ENCODE measurements around the gene SERPINA5. TPM values are rescaled to one million over a fixed set of nuclear protein-coding genes. Genes with fewer than 3 reads are reported as not detected.

Gene SERPINA5
- total RNA-seq, 3 donors from 2014 or later (not counting 1 experiment from before 2014, with no cell fraction given) = not detected

GRCh38 chr14:94615823-94616570, 34.8 kb downstream of the SERPINA5 start:
- no peaks in the 10 kb centered on the region for H3K4me1 ChIP-seq (ENCODE audit: control insufficient read depth, insufficient read depth, low read length)
- intact Hi-C loops (cut with micrococcal nuclease) = no loop called here
- H3K4me3 ChIP-seq (ENCODE audit: low read length) = no peak overlapping the region
- Mint-ChIP-seq H3K27ac (no peak overlapping the region), H3K36me3 (no peaks in the 10 kb centered on the region), H3K4me3 (no peak overlapping the region), H3K27me3 (ENCODE audit: low read depth in 2 of 2) (no peaks in the 10 kb centered on the region), H3K9me3 (peaks cover 3 to 5% of the 10 kb centered on the region in 2 donors), H3K4me1 (no peaks in the 10 kb centered on the region)
- no peak overlapping the region for H3K27ac ChIP-seq (ENCODE audit: low read length)
- H3K36me3 ChIP-seq (ENCODE audit: control insufficient read depth, insufficient read depth, low read length) = no peaks in the 10 kb centered on the region
- H3K9me3 ChIP-seq (ENCODE audit: control insufficient read depth, insufficient read depth, low read length) = peaks cover 17% of the 10 kb centered on the region
- no peak for ATAC-seq
- DNase-seq = no peak
- no peaks in the 10 kb centered on the region for H3K27me3 ChIP-seq (ENCODE audit: control insufficient read depth, insufficient read depth, low read length)
- WGBS (ENCODE audit: insufficient coverage) = 87% methylated on average over 8 of the region's 8 CpGs
- no peak for TF ChIP-seq CTCF (IDR thresholded peaks at IDR 0.05)

- no peaks in the 10 kb centered on the region for H3K4me1 Mint-ChIP-seq
- Histone ChIP-seq H3K36me3 (ENCODE audit: control insufficient read depth, insufficient read depth, low read length) (no peaks in the 10 kb centered on the region), H3K27me3 (ENCODE audit: control insufficient read depth, insufficient read depth, low read length) (no peaks in the 10 kb centered on the region), H3K4me1 (ENCODE audit: control insufficient read depth, insufficient read depth, low read length) (no peaks in the 10 kb centered on the region), H3K27ac (ENCODE audit: low read length) (no peak overlapping the region), H3K9me3 (ENCODE audit: control insufficient read depth, insufficient read depth, low read length) (peaks cover 17% of the 10 kb centered on the region), H3K4me3 (ENCODE audit: low read length) (no peak overlapping the region)
- peaks cover 3 to 5% of the 10 kb centered on the region in 2 donors for H3K9me3 Mint-ChIP-seq
- ATAC-seq = no peak
- 87% methylated on average over 5 of the region's 5 CpGs for WGBS (ENCODE audit: insufficient coverage)
- no peaks in the 10 kb centered on the region for H3K27me3 Mint-ChIP-seq (ENCODE audit: low read depth in 2 of 2)
- H3K27ac Mint-ChIP-seq = no peak overlapping the region
- intact Hi-C loops (cut with micrococcal nuclease) = no loop called here
- no peak overlapping the region for H3K4me3 Mint-ChIP-seq
- H3K36me3 Mint-ChIP-seq = no peaks in the 10 kb centered on the region
- no peak for TF ChIP-seq CTCF (IDR thresholded peaks at IDR 0.05)
- DNase-seq = no peak
These were observed 36.2 kb downstream of the SERPINA5 start for GRCh38 chr14:94617366-94617941.

- H3K36me3 ChIP-seq (ENCODE audit: control insufficient read depth, insufficient read depth, low read length) = no peaks in the 10 kb centered on the region
- DNase-seq = no peak
- H3K27me3 ChIP-seq (ENCODE audit: control insufficient read depth, insufficient read depth, low read length) = no peaks in the 10 kb centered on the region
- intact Hi-C loops (cut with micrococcal nuclease) = no loop called here
- H3K4me1 ChIP-seq (ENCODE audit: control insufficient read depth, insufficient read depth, low read length) = no peaks in the 10 kb centered on the region
- H3K9me3 Mint-ChIP-seq = peaks cover 3 to 5% of the 10 kb centered on the region in 2 donors
- 100% methylated on average over 2 of the region's 3 CpGs for WGBS (ENCODE audit: insufficient coverage)
- no peaks in the 10 kb centered on the region for H3K36me3 Mint-ChIP-seq
- peaks cover 17% of the 10 kb centered on the region for H3K9me3 ChIP-seq (ENCODE audit: control insufficient read depth, insufficient read depth, low read length)
- no peak overlapping the region for H3K4me3 Mint-ChIP-seq
- H3K27ac ChIP-seq (ENCODE audit: low read length) = no peak overlapping the region
- no peak overlapping the region for H3K4me3 ChIP-seq (ENCODE audit: low read length)
- H3K4me1 Mint-ChIP-seq = no peaks in the 10 kb centered on the region
- no peak for TF ChIP-seq CTCF (IDR thresholded peaks at IDR 0.05)
- no peaks in the 10 kb centered on the region for H3K27me3 Mint-ChIP-seq (ENCODE audit: low read depth in 2 of 2)
- H3K27ac Mint-ChIP-seq = no peak overlapping the region
- no peak for ATAC-seq
These were observed 37.0 kb downstream of the SERPINA5 start for GRCh38 chr14:94617988-94618822.

Data from natural killer cell (primary cell).